Measurements from ENCODE around the gene ACSF3.

ACSF3 gene

DNA sequence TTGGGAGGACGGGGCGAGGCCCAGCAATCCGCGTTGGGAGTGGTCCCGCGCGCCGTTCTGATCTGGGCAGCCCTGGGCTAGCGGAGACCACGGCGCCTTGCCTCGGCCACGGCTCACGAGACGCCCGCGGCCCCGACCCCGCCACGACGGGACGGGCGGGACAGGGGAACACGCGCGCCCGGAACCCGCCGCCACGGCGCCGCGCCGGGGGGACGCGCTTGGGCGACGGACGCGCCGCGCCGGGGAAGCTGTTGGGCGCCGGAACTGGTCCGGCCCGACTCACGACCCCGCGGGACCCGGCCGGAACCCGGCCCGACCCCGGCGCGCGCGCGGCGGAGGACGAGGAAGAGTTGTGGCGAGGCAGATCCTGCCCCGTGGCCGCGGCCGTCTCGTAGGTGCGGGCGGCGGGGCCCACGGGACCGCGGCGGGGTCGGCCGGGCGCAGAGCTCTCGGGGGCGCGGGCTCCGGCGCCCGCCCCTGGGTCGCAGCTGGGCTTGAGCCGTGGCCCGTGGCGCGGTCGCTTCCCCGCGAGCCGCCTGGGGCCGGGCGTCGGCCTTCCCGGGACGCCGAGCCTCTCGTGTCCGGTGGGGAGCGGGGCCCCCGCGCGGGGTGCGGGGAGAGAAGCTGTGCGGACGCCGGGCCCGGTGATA is at the start of gene ACSF3:
TSS of gene ACSF3 (plus strand) at position 251 of the 650 bp plus-strand sequence. CDS start 6,830 bp downstream, outside the sequence.
- DNase-seq (ENCODE audit: low spot score) = peak; percentile 81

GRCh38 chr16:89044418-89045180 is 49.1 kb upstream of the ACSF3 start:
- DNase-seq (ENCODE audit: low spot score) = no peak

- DNase-seq (ENCODE audit: low spot score) = no peak
Measured at GRCh38 chr16:89045181-89045815, 48.4 kb upstream of the ACSF3 start.

DNA sequence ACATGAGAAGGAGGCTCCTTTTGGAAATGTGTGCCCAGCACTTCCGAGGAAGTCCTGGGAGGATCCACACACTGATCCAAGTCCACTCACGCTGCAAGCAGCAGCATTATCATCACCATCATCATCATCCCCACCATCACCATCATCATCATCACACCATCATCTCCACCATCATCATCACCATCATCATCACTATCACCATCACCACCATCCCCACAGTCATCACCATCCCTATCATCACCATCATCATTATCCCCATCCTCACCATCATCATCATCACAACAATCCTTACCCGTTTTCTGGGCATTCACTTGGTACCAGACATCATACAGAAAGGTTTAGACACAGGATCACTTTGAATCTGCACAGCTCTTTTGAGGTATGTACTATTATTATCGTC is 47.8 kb upstream of the ACSF3 start:
- no peak for DNase-seq (ENCODE audit: low spot score)

DNA sequence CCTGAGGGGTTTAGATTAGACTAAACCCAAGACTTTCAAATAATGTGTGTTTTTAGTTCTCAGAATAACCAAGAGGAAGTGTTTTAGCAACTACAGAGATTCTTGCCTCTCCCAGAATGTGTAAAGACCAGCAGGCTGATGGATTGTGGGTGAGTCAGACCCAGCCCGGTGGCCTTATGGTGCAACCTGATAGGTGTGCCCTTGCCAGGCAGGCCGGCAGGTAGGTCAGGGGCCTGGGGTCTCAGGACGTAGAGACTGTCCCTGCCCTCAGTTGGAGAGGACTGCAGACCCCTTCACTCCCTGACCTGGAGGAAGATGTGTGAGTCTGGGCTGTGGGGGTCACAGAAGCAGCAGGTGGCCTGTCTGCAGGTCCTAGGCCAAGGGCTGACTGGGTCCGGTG is 47.2 kb upstream of the ACSF3 start:
- no peak for DNase-seq (ENCODE audit: low spot score)

- no peak for DNase-seq (ENCODE audit: low spot score)
Measured at GRCh38 chr16:89047331-89048089, 46.1 kb upstream of the ACSF3 start.

GRCh38 chr16:89048090-89048725 is 45.4 kb upstream of the ACSF3 start:
- DNase-seq (ENCODE audit: low spot score) = no peak

- no peak for DNase-seq (ENCODE audit: low spot score)
Measured at GRCh38 chr16:89048871-89049422, 44.7 kb upstream of the ACSF3 start.

- DNase-seq (ENCODE audit: low spot score) = no peak
Measured at GRCh38 chr16:89049484-89050118, 44.1 kb upstream of the ACSF3 start.

GRCh38 chr16:89050119-89050867 is 43.4 kb upstream of the ACSF3 start:
- no peak for DNase-seq (ENCODE audit: low spot score)

DNA sequence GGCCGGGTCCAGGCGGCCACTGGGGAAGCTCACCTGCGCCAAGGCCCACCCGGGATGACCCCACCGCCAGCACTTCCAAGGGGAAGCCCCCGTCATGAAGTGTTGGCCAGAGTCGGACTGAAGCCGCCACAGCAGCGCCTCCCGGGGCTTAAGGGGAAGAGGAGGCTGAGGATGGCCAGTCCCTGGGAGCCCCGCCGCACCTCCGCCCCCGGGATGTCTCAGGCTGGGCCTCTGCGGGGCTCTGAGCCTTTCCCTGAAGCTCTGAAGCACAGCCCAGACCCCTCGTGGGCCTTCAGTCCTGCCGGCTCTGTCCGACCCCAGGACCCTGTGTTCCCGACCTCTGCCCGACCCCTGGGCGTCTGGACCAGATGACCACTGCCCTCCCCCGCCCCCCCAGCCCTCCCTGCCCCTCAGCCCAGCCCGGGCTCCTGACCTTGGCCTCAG is 42.8 kb upstream of the ACSF3 start:
- DNase-seq (ENCODE audit: low spot score) = no peak

- no peak for DNase-seq (ENCODE audit: low spot score)
Measured at GRCh38 chr16:89051521-89052166, 42.0 kb upstream of the ACSF3 start.

GRCh38 chr16:89052191-89052889 is 41.3 kb upstream of the ACSF3 start:
- DNase-seq (ENCODE audit: low spot score) = no peak

GRCh38 chr16:89052890-89053724 is 40.5 kb upstream of the ACSF3 start:
- no peak for DNase-seq (ENCODE audit: low spot score)

- no peak for DNase-seq (ENCODE audit: low spot score)
Measured at GRCh38 chr16:89053725-89054029, 40.0 kb upstream of the ACSF3 start.

DNA sequence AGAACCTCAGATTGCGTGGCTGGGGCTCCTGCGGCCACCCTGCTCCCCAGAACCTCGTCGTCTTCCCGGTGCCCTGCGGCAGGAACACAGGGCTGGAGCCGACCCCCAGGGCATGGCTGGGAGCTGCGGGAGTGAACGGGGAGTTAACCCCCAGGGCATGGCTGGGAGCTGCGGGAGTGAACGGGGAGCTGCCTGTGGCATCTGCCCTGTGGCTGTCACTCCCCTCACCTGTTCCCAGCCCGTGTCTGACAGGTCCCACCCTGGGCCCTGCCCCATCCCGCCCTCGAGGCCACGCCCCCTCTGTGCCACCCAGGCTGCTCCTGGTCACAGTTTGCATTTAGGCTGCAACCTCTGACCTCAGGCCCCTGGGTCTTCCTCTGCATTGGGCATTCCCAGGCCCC is 39.4 kb upstream of the ACSF3 start:
- DNase-seq (ENCODE audit: low spot score) = no peak

GRCh38 chr16:89054714-89055113 is 38.9 kb upstream of the ACSF3 start:
- no peak for DNase-seq (ENCODE audit: low spot score)

DNA sequence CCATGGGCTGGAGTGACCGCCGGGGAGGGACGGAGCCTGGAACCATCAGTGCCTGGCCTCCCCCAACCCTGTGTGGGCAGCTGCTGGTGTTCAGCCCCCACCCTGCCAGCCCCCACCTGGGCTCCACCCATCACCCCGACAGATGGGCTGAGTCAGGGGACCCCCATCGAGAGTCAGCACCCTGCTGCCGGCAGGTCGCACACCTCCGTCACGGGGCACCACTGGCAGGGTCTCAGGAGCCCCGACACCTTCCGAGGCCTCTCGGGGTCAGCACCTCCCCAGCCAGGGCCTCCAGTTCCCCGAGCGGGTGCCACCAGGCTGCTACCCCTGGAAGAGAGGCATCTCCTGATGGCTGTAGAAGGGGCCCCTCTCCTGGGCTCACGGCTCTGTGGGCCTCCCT is 38.3 kb upstream of the ACSF3 start:
- DNase-seq (ENCODE audit: low spot score) = no peak

All from left forelimb (tissue), 1 donor.